ENCODE data around the gene TCERG1L.

Gene TCERG1L

DNA sequence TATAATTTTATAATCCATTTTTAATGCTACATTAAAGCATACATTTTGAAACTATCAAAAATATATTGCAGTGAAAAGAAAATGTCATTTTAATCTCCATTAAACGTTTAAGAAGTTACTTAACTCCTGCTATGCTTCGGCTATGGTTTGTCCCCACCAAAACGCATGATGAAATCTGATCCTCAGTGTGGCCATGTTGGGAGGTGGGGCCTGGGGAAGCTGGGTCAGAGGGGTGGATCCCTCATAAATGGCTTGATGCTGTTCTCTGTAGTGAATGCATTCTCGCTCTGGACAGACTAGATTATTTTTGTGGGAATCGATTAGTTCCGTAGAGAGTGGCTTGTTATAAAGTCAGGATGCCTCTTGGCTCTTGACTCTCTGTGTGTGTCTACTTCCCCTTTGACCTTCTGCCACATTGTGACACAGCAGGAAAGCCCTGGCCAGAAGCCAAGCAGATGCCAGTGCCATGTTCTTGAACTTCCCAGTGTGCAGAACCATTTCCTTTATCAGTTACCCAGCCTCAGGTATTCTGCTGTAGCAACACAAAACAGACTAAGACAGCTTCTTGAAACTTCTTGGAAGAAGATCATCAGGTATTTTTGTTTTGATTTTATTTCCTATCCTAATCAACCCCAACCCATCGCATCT is 77.8 kb downstream of the TCERG1L start:
- Histone ChIP-seq H3K4me1 (ENCODE audit: control insufficient read depth in 1 of 2, insufficient read depth in 2 of 2, low read length in 2 of 2) (no peaks in the 10 kb centered on the region), H3K9ac (ENCODE audit: low read depth in 1 of 2, low read length in 2 of 2) (no peak overlapping the region), H3K27me3 (ENCODE audit: control insufficient read depth in 1 of 2, insufficient read depth in 2 of 2, low read length in 2 of 2) (no peaks in the 10 kb centered on the region), H3K9me3 (ENCODE audit: control insufficient read depth in 1 of 2, low read length in 2 of 2) (no peaks in the 10 kb centered on the region), H3K27ac (ENCODE audit: low read depth, low read length) (no peak overlapping the region), H3K4me3 (ENCODE audit: low read depth in 1 of 2, low read length in 2 of 2) (no peak overlapping the region), H3K36me3 (ENCODE audit: control insufficient read depth in 1 of 2, insufficient read depth in 2 of 2, low read length in 2 of 2) (no peaks in the 10 kb centered on the region)

DNA sequence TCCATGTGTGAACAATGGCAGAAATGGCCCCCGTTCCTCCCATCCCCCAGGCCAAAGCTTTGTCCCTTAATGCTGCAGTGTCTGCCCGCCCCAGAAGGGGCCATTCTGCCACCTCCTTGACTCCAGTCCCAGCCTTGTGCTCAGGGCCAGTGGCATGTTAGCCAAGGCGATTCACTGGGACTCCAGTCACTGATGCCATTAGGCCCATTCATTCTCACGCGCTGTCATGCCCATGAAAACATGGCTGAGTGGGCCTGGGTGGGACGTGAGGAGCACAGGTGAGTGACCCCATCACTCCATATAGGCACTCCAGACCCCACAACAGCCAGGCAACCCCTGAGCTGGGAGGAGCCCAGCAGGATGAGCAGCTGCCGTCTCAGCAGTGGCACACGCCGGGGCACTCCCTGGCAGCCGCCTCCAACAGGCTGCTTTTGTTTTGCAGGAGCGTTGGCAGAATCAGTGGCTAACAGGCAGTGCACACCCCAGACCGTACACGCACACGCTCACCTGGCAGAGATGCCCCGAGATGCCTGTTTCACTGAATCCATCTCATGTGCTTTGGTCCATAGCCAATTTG is 79.5 kb downstream of the TCERG1L start:
- H3K4me3 ChIP-seq (ENCODE audit: low read depth in 1 of 2, low read length in 2 of 2) = no peak overlapping the region
- no peaks in the 10 kb centered on the region for H3K36me3 ChIP-seq (ENCODE audit: control insufficient read depth in 1 of 2, insufficient read depth in 2 of 2, low read length in 2 of 2)
- H3K27ac ChIP-seq (ENCODE audit: low read depth, low read length) = no peak overlapping the region
- H3K9me3 ChIP-seq (ENCODE audit: control insufficient read depth in 1 of 2, low read length in 2 of 2) = no peaks in the 10 kb centered on the region
- H3K27me3 ChIP-seq (ENCODE audit: control insufficient read depth in 1 of 2, insufficient read depth in 2 of 2, low read length in 2 of 2) = no peaks in the 10 kb centered on the region
- no peaks in the 10 kb centered on the region for H3K4me1 ChIP-seq (ENCODE audit: control insufficient read depth in 1 of 2, insufficient read depth in 2 of 2, low read length in 2 of 2)
- no peak overlapping the region for H3K9ac ChIP-seq (ENCODE audit: low read depth in 1 of 2, low read length in 2 of 2)

DNA sequence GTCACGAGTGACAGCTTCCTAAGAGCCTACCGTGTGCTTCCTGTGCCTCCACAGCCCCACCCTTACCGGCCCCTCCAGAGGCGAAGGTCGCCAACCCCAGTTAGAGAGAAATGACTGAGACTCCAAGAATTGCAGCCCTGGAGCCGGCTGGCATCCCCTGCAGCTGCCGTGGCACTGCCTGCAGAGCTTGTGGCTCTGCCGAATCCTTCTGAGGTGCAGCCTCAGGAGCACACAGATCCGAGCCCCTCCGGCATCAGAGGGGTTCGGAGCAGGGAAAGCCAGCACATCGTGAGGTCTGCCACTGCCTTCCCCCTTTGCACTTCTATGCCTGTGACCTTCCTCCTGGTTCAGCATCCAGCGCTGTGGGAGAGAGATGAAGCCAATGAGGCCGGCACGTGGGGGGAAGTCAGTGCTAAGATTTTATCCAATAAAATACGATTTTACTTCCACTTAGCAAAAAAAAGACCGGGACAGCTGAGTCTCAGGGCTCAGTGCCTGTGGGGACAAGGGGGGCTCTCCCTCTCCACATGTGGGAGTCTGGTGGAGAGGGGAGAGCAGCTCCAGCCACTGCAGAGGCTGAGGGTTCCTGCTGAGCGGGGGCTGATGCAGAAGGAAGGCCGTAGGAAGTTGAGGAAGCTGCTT is 80.1 kb downstream of the TCERG1L start:
- Histone ChIP-seq H3K27ac (ENCODE audit: low read depth, low read length) (no peak overlapping the region), H3K4me3 (ENCODE audit: low read depth in 1 of 2, low read length in 2 of 2) (no peak overlapping the region), H3K9me3 (ENCODE audit: control insufficient read depth in 1 of 2, low read length in 2 of 2) (no peaks in the 10 kb centered on the region), H3K27me3 (ENCODE audit: control insufficient read depth in 1 of 2, insufficient read depth in 2 of 2, low read length in 2 of 2) (no peaks in the 10 kb centered on the region), H3K4me1 (ENCODE audit: control insufficient read depth in 1 of 2, insufficient read depth in 2 of 2, low read length in 2 of 2) (no peaks in the 10 kb centered on the region), H3K9ac (ENCODE audit: low read depth in 1 of 2, low read length in 2 of 2) (no peak overlapping the region), H3K36me3 (ENCODE audit: control insufficient read depth in 1 of 2, insufficient read depth in 2 of 2, low read length in 2 of 2) (no peaks in the 10 kb centered on the region)

DNA sequence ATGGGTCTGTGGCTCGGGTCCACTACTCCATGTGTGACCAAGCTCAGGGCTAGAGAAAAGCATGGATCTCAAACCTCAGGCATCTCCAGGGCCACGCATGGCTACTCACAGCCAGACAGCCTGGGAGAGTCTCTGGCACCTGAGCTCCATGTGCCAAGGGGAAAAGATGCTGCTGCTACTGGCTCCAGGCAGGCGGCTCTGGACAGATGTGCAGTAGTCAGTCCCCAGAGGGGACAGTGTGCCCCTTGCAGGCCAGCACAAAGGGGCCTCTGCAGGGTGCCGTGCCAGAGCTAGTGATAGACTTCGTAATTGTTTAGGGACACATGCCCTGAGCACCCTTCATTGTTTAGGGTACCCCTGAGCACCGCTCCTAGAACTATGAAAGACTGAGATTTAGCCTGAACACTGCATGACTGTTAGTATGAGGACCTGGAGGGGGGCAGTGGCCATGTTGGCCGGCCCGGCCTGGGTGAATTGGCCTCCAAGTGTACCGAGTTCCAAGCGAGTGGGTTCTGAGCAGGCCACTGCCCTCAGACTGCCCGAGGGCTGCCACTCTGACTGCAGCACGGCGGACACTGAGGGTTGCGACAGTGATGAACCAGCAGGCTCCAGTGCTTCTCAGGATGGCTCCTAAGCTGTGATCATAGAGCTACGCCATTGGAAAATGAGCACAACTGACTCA is 80.7 kb downstream of the TCERG1L start:
- Histone ChIP-seq H3K27ac (ENCODE audit: low read depth, low read length) (no peak overlapping the region), H3K36me3 (ENCODE audit: control insufficient read depth in 1 of 2, insufficient read depth in 2 of 2, low read length in 2 of 2) (no peaks in the 10 kb centered on the region), H3K27me3 (ENCODE audit: control insufficient read depth in 1 of 2, insufficient read depth in 2 of 2, low read length in 2 of 2) (no peaks in the 10 kb centered on the region), H3K9me3 (ENCODE audit: control insufficient read depth in 1 of 2, low read length in 2 of 2) (no peaks in the 10 kb centered on the region), H3K4me3 (ENCODE audit: low read depth in 1 of 2, low read length in 2 of 2) (no peak overlapping the region), H3K9ac (ENCODE audit: low read depth in 1 of 2, low read length in 2 of 2) (no peak overlapping the region), H3K4me1 (ENCODE audit: control insufficient read depth in 1 of 2, insufficient read depth in 2 of 2, low read length in 2 of 2) (no peaks in the 10 kb centered on the region)

DNA sequence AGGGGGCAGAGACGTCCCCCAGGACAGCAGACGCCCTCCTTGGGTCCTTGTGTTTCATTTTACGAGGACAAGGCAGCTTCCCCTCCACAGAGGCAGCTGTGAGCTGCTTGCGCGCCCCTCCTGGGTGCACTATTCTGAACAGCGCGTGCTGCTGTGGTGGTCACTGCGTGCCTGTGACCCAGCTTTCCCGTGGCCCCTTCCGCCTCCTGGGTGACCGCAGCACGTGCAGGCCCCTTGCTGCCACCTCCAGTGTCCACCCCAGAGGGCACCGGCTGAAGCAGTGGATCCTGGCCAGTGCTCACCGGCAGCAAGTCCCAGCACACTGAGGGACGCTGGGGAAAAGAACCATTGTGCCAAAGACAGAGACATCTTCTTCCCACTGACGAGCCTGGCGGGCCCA is 81.4 kb downstream of the TCERG1L start:
- Histone ChIP-seq H3K36me3 (ENCODE audit: control insufficient read depth in 1 of 2, insufficient read depth in 2 of 2, low read length in 2 of 2) (no peaks in the 10 kb centered on the region), H3K9me3 (ENCODE audit: control insufficient read depth in 1 of 2, low read length in 2 of 2) (no peaks in the 10 kb centered on the region), H3K27me3 (ENCODE audit: control insufficient read depth in 1 of 2, insufficient read depth in 2 of 2, low read length in 2 of 2) (no peaks in the 10 kb centered on the region), H3K4me3 (ENCODE audit: low read depth in 1 of 2, low read length in 2 of 2) (no peak overlapping the region), H3K4me1 (ENCODE audit: control insufficient read depth in 1 of 2, insufficient read depth in 2 of 2, low read length in 2 of 2) (no peaks in the 10 kb centered on the region), H3K9ac (ENCODE audit: low read depth in 1 of 2, low read length in 2 of 2) (no peak overlapping the region), H3K27ac (ENCODE audit: low read depth, low read length) (no peak overlapping the region)

DNA sequence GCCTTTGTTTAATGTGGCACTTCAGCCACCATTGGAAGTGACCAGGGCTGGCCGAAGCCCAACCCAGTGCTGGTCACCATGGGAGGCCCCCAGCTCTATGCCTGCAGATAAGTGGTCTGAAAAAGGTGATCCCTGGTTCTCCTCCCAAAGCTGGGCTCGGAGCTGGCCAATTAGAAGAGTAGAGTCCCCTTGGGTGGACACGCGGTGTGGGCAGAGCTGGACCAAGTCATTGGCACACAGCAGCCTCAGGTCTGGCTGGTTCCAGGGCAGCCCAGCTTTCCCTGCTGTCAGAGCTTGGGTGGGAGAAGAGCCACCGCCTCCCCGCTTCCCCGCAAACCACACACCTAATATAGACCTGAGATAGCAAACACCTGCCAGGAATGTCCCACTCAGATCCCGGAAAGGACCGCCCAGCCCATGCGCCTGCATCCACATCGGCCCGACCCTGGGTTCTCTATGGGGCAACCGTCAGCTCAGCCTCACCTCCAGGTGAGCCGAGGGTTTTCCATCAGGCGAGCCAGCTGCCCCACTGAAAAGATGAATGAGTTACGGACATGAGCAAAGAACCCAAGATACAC is 84.3 kb downstream of the TCERG1L start:
- Histone ChIP-seq H3K27me3 (ENCODE audit: control insufficient read depth in 1 of 2, insufficient read depth in 2 of 2, low read length in 2 of 2) (no peaks in the 10 kb centered on the region), H3K9ac (ENCODE audit: low read depth in 1 of 2, low read length in 2 of 2) (no peak overlapping the region), H3K36me3 (ENCODE audit: control insufficient read depth in 1 of 2, insufficient read depth in 2 of 2, low read length in 2 of 2) (no peaks in the 10 kb centered on the region), H3K27ac (ENCODE audit: low read depth, low read length) (no peak overlapping the region), H3K9me3 (ENCODE audit: control insufficient read depth in 1 of 2, low read length in 2 of 2) (no peaks in the 10 kb centered on the region), H3K4me1 (ENCODE audit: control insufficient read depth in 1 of 2, insufficient read depth in 2 of 2, low read length in 2 of 2) (no peaks in the 10 kb centered on the region), H3K4me3 (ENCODE audit: low read depth in 1 of 2, low read length in 2 of 2) (no peak overlapping the region)

DNA sequence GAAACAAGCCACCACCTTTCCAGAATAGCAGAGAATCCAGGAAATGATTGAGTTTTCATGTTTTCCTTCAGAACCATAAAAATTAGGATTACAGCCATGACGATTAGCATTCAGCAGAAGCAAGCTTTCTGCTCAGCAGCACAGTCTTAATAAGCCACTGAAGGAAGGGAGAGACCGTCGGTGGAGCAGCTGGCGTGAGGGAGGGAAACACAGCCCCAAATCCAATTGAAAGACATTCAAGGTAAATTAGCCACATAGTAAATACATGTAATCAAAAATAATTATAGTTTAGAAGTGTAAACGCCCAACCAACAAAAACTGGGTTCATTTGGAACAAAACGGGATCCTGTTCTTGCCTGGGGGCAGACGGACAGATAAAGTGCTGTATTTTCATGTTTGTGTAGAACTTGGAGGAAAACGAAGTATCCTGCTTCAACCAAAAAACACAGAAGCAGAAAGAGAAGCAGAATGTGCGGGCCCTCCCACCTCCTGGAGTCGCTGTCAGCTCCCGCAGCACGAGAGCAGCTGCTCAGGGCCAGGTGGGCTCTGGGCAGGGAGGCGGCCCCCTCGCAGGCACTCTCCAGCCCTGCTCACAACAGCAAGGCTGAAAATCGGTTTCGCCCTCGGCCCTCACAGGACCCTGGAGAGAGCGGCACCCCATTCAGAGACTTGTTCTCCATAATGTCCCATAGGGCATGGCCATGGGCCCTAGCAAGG is 84.9 kb downstream of the TCERG1L start:
- no peak overlapping the region for H3K9ac ChIP-seq (ENCODE audit: low read depth in 1 of 2, low read length in 2 of 2)
- no peak overlapping the region for H3K27ac ChIP-seq (ENCODE audit: low read depth, low read length)
- H3K27me3 ChIP-seq (ENCODE audit: control insufficient read depth in 1 of 2, insufficient read depth in 2 of 2, low read length in 2 of 2) = no peaks in the 10 kb centered on the region
- no peaks in the 10 kb centered on the region for H3K4me1 ChIP-seq (ENCODE audit: control insufficient read depth in 1 of 2, insufficient read depth in 2 of 2, low read length in 2 of 2)
- no peaks in the 10 kb centered on the region for H3K36me3 ChIP-seq (ENCODE audit: control insufficient read depth in 1 of 2, insufficient read depth in 2 of 2, low read length in 2 of 2)
- no peak overlapping the region for H3K4me3 ChIP-seq (ENCODE audit: low read depth in 1 of 2, low read length in 2 of 2)
- H3K9me3 ChIP-seq (ENCODE audit: control insufficient read depth in 1 of 2, low read length in 2 of 2) = no peaks in the 10 kb centered on the region

DNA sequence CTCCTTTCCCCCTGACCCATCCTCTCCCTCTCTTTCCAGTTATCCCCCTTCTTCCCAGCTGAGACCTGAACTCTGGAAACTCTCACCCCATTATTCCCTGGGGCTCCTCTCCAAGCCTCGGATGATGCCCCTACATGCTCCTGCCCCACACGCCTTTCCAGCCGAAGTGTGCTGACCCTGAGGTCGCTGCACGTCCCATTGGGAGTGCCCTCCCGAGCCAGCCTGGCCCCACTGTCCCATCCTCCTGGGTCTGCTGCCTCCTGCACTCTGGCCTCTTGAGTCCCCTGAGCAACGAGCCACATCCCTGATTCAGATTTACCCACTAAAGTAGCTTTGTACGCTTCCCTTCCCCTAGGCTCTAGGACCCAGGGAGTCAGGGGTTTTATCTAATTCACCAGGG is 87.4 kb downstream of the TCERG1L start:
- Histone ChIP-seq H3K36me3 (ENCODE audit: control insufficient read depth in 1 of 2, insufficient read depth in 2 of 2, low read length in 2 of 2) (no peaks in the 10 kb centered on the region), H3K9me3 (ENCODE audit: control insufficient read depth in 1 of 2, low read length in 2 of 2) (no peaks in the 10 kb centered on the region), H3K4me1 (ENCODE audit: control insufficient read depth in 1 of 2, insufficient read depth in 2 of 2, low read length in 2 of 2) (no peaks in the 10 kb centered on the region), H3K27me3 (ENCODE audit: control insufficient read depth in 1 of 2, insufficient read depth in 2 of 2, low read length in 2 of 2) (no peaks in the 10 kb centered on the region), H3K9ac (ENCODE audit: low read depth in 1 of 2, low read length in 2 of 2) (no peak overlapping the region), H3K4me3 (ENCODE audit: low read depth in 1 of 2, low read length in 2 of 2) (no peak overlapping the region), H3K27ac (ENCODE audit: low read depth, low read length) (no peak overlapping the region)

DNA sequence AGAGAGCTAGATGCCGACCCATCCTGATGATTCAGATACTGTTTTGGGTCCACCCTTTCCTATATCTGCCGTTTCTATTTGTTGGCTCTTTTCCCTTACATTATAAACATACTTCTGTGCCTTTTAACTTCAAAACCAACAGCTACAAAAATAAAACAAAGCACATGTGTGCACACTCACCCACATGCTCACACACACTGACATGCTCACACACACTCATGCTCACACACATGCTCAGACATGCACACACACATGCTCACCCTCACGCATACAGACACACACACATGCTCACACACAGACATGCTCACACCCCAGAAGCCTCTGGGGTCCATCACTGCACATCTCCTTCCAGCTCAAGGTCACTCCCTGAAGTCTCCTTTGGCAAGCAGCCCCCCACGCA is 88.1 kb downstream of the TCERG1L start:
- no peaks in the 10 kb centered on the region for H3K27me3 ChIP-seq (ENCODE audit: control insufficient read depth in 1 of 2, insufficient read depth in 2 of 2, low read length in 2 of 2)

More for the DNA sequence above, 88.1 kb downstream of the TCERG1L start:
- H3K27ac ChIP-seq (ENCODE audit: low read depth, low read length) = no peak overlapping the region
- H3K9ac ChIP-seq (ENCODE audit: low read depth in 1 of 2, low read length in 2 of 2) = no peak overlapping the region
- no peak overlapping the region for H3K4me3 ChIP-seq (ENCODE audit: low read depth in 1 of 2, low read length in 2 of 2)
- no peaks in the 10 kb centered on the region for H3K36me3 ChIP-seq (ENCODE audit: control insufficient read depth in 1 of 2, insufficient read depth in 2 of 2, low read length in 2 of 2)
- H3K4me1 ChIP-seq (ENCODE audit: control insufficient read depth in 1 of 2, insufficient read depth in 2 of 2, low read length in 2 of 2) = no peaks in the 10 kb centered on the region
- no peaks in the 10 kb centered on the region for H3K9me3 ChIP-seq (ENCODE audit: control insufficient read depth in 1 of 2, low read length in 2 of 2)

Data from duodenal mucosa (tissue), 2 donors.